IPS-20b (cell line): ENCODE data around the gene SHTN1.

Source experiments
- H3K27ac ChIP-seq: one replicate; pipeline ENCODE4 v1.5.1; 2013; ENCODE audit warnings: low read length
- H3K27me3 ChIP-seq: 2 replicates; pipeline ENCODE4 v1.6.1; 2013; ENCODE audit warnings: mild to moderate bottlenecking, low read length, inconsistent platforms; ENCODE audit not compliant: insufficient read depth
- H3K36me3 ChIP-seq: 2 replicates; pipeline ENCODE4 v1.6.1; 2013; ENCODE audit warnings: low read depth, mild to moderate bottlenecking, inconsistent platforms, low read length, moderate library complexity; ENCODE audit not compliant: insufficient read depth
- H3K4me1 ChIP-seq: 2 replicates; pipeline ENCODE4 v1.6.1; 2013; ENCODE audit warnings: mild to moderate bottlenecking, control low read depth, inconsistent platforms, low read length, moderate library complexity; ENCODE audit not compliant: insufficient read depth
- H3K4me3 ChIP-seq: 2 replicates; pipeline ENCODE4 v1.5.1; 2013; ENCODE audit warnings: mild to moderate bottlenecking, low read length, inconsistent platforms
- H3K9ac ChIP-seq: 2 replicates; pipeline ENCODE4 v1.6.1; 2013; ENCODE audit warnings: low read depth, mild to moderate bottlenecking, inconsistent platforms, low read length, moderate library complexity
- H3K9me3 ChIP-seq: 2 replicates; pipeline ENCODE4 v1.6.1; 2013; ENCODE audit warnings: mild to moderate bottlenecking, low read depth, low read length, inconsistent platforms; ENCODE audit not compliant: insufficient read depth

The SHTN1 gene

DNA sequence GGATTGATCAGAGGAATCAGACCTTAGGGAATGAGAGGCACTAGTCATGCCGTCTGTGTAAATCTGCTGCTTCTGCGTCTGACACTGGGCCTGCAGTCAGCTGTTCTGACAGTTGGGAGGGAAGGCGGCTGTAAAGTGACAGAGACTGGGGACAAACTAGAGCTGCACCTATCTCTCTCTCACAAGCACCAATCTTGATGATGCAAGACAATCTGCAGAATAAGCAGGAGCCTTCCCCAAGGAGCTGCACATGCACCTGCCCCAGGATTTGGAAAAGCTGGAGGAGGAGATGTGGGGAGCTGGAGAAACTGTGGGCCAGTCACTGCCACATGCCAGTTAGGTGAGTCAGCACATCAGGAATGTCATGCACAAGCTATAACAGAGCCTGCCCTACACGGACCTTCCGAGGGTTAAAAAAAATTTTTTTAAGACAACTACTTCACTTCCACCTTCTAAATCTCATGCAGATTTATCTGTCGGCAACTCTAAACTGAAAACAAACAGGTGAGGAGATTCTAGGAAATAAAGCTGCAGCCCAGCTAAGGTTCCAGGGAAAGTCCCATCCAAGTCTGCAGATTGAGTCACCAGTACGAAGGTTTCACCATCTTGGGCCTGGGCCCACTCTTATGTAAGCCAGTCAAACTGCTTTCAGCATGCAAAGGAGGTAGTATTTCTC, 116.5 kb downstream of the SHTN1 start:
- Histone ChIP-seq H3K36me3 (no peaks in the 10 kb centered on the region), H3K9ac (no peak overlapping the region), H3K4me1 (peaks cover 28% of the 10 kb centered on the region), H3K9me3 (no peaks in the 10 kb centered on the region), H3K4me3 (no peak overlapping the region), H3K27ac (no peak overlapping the region), H3K27me3 (no peaks in the 10 kb centered on the region)

DNA sequence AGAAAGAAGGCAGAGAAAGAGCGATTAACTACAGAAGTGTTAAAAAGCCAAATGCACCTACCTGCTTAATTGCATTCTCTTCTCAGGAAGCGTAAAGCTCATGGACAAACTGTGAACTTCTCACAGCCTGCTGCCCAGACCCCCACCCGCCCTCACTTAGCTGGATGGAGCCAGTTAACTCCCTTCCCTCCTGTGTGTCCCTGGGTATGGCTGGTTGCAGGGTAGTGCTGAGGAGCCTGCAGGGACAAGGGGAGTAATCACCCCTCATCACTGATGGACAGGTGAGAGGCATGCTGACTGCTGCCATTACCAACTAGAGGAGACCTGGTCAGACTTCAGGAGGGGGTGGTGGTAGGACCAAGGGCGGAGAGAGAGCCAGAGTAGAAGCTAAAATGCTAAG, 118.2 kb downstream of the SHTN1 start:
- Histone ChIP-seq H3K9ac (no peak overlapping the region), H3K27me3 (no peaks in the 10 kb centered on the region), H3K36me3 (no peaks in the 10 kb centered on the region), H3K27ac (no peak overlapping the region), H3K9me3 (no peaks in the 10 kb centered on the region), H3K4me3 (no peak overlapping the region), H3K4me1 (peaks cover 21% of the 10 kb centered on the region)

DNA sequence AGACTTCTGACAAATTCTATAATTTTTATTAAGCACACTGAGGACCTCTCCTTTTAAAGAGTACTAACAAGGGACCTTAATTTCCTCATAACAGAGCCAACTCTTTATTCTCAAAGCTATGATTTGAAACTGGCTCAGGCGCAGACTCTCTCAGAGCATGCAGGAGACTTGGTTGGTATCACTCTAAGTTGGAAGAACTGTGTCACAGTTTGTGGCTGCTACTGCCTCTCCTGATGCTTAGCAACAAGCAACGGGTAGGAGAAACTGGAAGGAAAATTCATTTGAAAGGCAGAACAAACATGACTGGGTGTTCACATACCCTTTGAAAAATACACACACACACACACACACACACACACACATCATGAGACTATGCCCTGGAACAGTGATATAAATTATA, 122.3 kb downstream of the SHTN1 start:
- Histone ChIP-seq H3K4me3 (no peak overlapping the region), H3K36me3 (no peaks in the 10 kb centered on the region), H3K27ac (no peak overlapping the region), H3K9ac (no peak overlapping the region), H3K27me3 (no peaks in the 10 kb centered on the region), H3K4me1 (peaks cover 23% of the 10 kb centered on the region), H3K9me3 (no peaks in the 10 kb centered on the region)

DNA sequence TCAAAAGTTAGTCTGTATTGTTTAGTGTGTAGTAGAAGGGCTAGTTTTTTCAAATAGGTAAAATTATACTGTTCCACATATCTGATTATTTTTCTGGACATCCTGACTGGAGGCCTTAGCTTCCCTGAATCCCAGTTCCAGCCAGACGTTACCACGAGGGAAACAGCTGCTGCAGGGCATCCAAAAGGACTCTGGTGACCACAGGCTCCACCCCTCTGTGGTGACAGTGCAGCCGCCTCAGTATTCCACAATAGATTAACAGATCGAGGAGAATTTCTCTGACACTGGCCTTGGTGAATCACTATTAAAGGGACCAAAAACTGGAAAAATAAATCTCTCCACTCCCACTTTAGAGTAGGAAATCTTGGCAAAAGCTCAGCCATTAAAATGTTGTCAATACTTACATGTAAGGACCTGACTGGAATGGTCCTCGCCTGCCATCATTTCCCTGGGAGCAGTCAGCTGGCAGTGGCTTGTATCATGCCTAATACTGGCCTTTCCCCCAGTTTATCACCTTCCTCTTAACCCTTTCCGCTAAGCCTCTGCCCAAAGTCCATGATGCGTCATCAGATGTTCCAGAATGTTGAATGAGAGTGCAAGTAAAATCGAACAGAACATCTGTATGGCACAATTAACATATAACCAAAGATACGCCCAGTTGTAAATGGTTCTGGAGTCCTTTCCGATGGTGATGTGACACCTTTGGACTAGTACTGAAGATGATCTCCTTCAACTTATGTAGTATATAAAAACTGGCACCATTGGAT, 124.1 kb downstream of the SHTN1 start:
- no peak overlapping the region for H3K4me3 ChIP-seq
- peaks cover 15% of the 10 kb centered on the region for H3K4me1 ChIP-seq
- H3K27me3 ChIP-seq: no peaks in the 10 kb centered on the region
- no peaks in the 10 kb centered on the region for H3K9me3 ChIP-seq
- H3K9ac ChIP-seq: no peak overlapping the region
- H3K36me3 ChIP-seq: no peaks in the 10 kb centered on the region
- no peak overlapping the region for H3K27ac ChIP-seq

DNA sequence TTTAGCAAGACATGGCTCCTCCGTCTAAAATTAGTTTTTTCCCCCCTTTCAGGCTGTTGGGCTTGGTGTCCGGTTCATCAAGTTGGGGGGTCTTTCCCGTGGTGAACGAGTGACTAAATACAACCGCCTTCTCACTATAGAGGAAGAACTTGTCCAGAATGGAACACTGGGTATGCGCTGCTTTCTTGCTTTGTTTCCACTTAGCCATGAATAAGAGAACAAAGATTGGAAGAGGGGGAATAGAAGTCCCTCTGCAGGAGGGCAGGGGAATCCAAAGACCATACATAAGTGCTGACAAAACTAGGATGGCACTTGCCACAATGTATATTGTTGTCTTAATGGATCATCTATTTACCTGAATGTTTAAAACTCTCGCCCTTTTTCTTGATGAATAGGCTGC, 125.2 kb downstream of the SHTN1 start:
- Histone ChIP-seq H3K4me3 (no peak overlapping the region), H3K9ac (no peak overlapping the region), H3K4me1 (peaks cover 15% of the 10 kb centered on the region), H3K27me3 (no peaks in the 10 kb centered on the region), H3K27ac (no peak overlapping the region), H3K9me3 (no peaks in the 10 kb centered on the region), H3K36me3 (no peaks in the 10 kb centered on the region)

DNA sequence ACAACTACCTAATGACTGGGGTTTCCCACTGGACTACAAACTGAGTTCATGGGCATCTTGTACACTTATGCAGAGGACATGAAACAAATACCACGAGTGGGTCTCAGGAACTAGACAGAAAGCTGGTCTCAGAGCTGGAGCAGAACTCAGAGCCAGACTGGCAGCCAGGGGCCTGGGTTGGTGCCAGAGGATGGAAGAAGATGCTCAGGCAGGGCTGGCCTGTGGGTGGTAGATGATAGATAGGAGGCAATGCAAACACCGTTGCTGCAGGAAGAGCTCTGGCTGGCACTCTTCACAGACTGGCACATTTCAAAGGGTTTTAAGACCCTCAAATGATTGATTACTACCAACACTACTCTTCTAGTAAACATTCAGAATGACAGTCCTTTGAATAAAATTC, 126.9 kb downstream of the SHTN1 start:
- Histone ChIP-seq H3K27me3 (no peaks in the 10 kb centered on the region), H3K36me3 (no peaks in the 10 kb centered on the region), H3K9ac (no peak overlapping the region), H3K27ac (no peak overlapping the region), H3K4me1 (peaks cover 31% of the 10 kb centered on the region), H3K4me3 (no peak overlapping the region), H3K9me3 (no peaks in the 10 kb centered on the region)

DNA sequence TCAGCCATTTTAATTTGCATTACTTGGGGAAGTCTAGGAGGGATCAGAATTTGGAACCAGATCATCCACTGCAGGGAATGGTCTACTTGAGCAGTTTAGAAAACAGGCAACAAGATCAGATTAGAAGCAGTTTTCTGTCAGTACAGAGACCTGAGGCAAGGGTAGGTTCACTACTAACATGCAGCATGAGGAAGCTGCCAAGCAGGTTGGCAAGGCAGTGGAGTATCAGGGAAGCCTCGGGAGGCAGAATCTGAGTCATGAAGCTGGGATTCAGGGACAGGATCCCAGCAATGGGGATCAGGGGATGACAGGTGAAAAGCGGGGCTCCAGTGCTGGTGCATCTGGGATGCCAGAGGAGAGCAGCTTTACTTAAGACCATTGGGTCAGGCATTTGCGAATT, 127.6 kb downstream of the SHTN1 start:
- Histone ChIP-seq H3K36me3 (no peaks in the 10 kb centered on the region), H3K27me3 (no peaks in the 10 kb centered on the region), H3K9me3 (no peaks in the 10 kb centered on the region), H3K27ac (no peak overlapping the region), H3K4me1 (peaks cover 37% of the 10 kb centered on the region), H3K4me3 (no peak overlapping the region), H3K9ac (no peak overlapping the region)

DNA sequence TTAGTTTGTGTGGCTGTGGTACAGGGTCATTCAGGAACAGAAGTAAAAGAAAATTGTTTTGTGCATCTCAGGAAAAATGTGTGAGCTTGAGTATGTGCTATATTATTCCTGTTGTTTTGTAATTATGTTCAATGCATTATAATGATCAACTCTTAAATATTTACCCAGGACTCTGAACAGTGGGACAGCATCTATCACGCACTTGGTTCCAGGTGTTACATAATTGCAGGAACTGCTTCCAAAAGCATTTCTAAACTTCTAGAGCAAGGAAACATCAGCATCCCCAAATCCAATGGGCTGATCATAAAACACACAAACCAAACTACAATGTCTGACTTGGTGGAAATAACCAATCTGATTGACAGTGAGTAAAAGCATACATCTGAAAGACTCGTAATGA, 129.1 kb downstream of the SHTN1 start:
- no peak overlapping the region for H3K9ac ChIP-seq
- H3K9me3 ChIP-seq: no peaks in the 10 kb centered on the region
- H3K36me3 ChIP-seq: no peaks in the 10 kb centered on the region
- H3K27me3 ChIP-seq: no peaks in the 10 kb centered on the region
- H3K4me3 ChIP-seq: no peak overlapping the region
- H3K4me1 ChIP-seq: peaks cover 37% of the 10 kb centered on the region
- H3K27ac ChIP-seq: no peak overlapping the region

DNA sequence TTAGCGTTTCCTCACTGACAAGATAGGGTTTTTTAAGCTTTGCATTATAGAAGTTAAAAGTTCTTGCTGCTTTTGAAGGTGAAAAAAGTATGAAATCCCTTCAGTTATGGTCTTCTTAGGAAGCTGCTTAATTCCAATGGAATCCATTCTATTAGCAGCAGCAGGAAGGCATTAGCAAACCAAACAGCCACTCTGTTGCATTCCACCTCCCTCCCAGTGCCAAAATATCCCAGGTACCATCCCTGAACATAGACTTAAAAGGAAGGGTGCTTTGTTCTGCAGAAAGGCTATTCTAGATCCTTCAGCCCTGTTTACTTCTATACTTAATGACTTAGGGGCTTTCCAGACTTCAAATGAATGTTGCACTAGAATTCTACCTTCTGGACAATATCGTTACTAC, 131.9 kb downstream of the SHTN1 start:
- H3K9me3 ChIP-seq: no peaks in the 10 kb centered on the region
- no peaks in the 10 kb centered on the region for H3K27me3 ChIP-seq
- peaks cover 29% of the 10 kb centered on the region for H3K4me1 ChIP-seq
- H3K4me3 ChIP-seq: no peak overlapping the region
- H3K9ac ChIP-seq: peak overlapping the region; percentile 26; the same call in 1 of the 2 replicates
- no peaks in the 10 kb centered on the region for H3K36me3 ChIP-seq
- no peak overlapping the region for H3K27ac ChIP-seq

DNA sequence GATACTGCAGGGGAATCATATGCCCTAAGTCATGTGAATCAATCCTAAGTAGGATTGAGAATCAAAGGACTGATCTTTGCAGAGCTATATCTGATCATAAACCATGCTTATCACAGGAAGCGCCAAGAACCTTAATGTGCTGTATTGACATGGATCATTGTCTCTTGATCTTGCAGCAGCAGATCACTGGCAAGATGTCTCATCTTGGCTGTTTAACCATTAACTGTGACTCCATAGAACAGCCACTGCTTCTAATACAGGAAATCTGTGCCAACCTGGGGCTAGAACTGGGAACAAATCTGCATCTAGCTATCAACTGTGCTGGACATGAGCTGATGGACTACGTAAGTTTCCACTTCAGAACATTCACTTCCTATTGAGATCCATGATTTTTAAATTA, 134.0 kb downstream of the SHTN1 start:
- Histone ChIP-seq H3K9ac (no peak overlapping the region), H3K9me3 (no peaks in the 10 kb centered on the region), H3K4me3 (no peak overlapping the region), H3K4me1 (peaks cover 29% of the 10 kb centered on the region), H3K27me3 (no peaks in the 10 kb centered on the region), H3K27ac (no peak overlapping the region), H3K36me3 (no peaks in the 10 kb centered on the region)

DNA sequence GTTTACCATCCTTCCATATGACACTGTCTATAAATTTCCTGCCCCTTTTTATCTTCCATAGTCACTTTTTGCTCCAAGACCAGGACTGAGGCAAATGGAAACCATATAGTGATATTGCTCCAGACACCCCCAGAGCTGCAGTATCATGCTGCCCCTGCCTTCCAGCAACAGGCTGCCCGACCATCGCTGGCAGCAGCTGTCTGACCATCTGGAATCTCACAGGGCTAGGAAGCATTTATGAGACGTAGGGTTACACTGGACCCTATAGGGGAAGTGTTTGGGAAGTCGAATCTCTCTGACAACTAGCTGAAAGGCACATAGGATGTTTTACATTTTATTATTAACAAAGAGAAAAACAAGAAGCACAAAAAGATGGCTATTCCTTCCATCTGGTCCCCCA, 136.3 kb downstream of the SHTN1 start:
- peaks cover 19% of the 10 kb centered on the region for H3K4me1 ChIP-seq
- no peak overlapping the region for H3K27ac ChIP-seq
- H3K9me3 ChIP-seq: no peaks in the 10 kb centered on the region
- no peaks in the 10 kb centered on the region for H3K27me3 ChIP-seq
- no peaks in the 10 kb centered on the region for H3K36me3 ChIP-seq
- no peak overlapping the region for H3K9ac ChIP-seq
- no peak overlapping the region for H3K4me3 ChIP-seq

DNA sequence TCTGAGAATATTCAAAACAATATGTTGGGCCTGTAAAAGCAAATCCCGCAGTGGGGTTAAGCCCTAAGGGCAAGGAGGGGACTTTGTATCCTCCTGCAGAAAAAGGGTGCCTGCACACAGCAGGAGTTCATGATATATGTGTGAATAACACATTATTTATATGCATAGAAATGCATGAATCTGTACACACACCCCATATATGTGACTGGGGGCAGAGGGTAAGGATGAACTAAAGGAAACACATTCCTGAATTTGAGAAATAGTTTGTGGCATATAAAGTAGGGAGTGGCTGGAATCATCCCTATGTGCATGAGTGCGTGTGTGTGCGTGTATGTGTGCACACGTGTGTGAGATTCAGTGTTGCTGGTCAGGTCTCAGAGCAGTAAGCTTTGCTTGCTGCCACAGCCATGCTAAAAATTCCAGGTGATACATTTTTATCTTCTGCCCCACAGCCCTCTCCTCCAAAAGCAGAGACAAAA, 136.8 kb downstream of the SHTN1 start:
- Histone ChIP-seq H3K4me1 (peaks cover 14% of the 10 kb centered on the region; the same call in 1 of the 2 replicates), H3K27ac (no peak overlapping the region), H3K27me3 (no peaks in the 10 kb centered on the region), H3K36me3 (no peaks in the 10 kb centered on the region), H3K9me3 (no peaks in the 10 kb centered on the region), H3K4me3 (no peak overlapping the region), H3K9ac (no peak overlapping the region)
